ENCODE measurements around the gene STK11IP. TPM values are rescaled to one million over a fixed set of nuclear protein-coding genes. Genes with fewer than 3 reads are reported as not detected.

Gene STK11IP
- total and polyA plus RNA-seq, 2 donors = 27.8 to 68.7 TPM

DNA sequence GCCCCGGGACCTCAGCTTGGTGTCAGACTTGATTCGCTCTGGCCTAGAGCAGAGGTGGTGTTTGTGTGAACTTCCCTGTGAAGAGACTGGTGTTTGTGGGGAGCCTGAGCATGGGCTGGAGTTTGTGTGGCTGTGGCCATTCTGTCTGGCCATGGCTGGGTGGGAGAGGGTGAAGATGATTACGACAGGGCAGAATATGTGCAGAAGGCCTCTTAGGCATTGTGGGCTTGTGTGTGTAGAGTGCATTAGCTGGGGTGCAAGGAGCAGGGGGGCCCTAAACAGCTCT, 36.8 kb upstream of the STK11IP start:
- DNase-seq (ENCODE audit: low read depth in 6 of 9, low spot score in 9 of 9) = no peak
- Histone ChIP-seq H3K9me3 (ENCODE audit: control insufficient read depth in 2 of 2, insufficient read depth in 1 of 2, low read length in 1 of 2) (no peaks in the 10 kb centered on the region), H3K36me3 (ENCODE audit: control insufficient read depth in 2 of 2, insufficient read depth in 2 of 2, low read length in 1 of 2) (no peaks in the 10 kb centered on the region), H3K4me3 (ENCODE audit: low read length in 2 of 2) (no peak overlapping the region), H3K4me1 (ENCODE audit: control insufficient read depth in 2 of 2, insufficient read depth in 2 of 2, low read length in 2 of 2) (no peaks in the 10 kb centered on the region), H3K27ac (ENCODE audit: low read depth in 1 of 2, low read length in 1 of 2) (no peak overlapping the region), H3K27me3 (ENCODE audit: control insufficient read depth in 2 of 2, insufficient read depth in 1 of 2, low read length in 1 of 2) (peaks cover 2 to 37% of the 10 kb centered on the region in 2 donors)
- 90% methylated on average over 3 of the region's 3 CpGs for WGBS

DNA sequence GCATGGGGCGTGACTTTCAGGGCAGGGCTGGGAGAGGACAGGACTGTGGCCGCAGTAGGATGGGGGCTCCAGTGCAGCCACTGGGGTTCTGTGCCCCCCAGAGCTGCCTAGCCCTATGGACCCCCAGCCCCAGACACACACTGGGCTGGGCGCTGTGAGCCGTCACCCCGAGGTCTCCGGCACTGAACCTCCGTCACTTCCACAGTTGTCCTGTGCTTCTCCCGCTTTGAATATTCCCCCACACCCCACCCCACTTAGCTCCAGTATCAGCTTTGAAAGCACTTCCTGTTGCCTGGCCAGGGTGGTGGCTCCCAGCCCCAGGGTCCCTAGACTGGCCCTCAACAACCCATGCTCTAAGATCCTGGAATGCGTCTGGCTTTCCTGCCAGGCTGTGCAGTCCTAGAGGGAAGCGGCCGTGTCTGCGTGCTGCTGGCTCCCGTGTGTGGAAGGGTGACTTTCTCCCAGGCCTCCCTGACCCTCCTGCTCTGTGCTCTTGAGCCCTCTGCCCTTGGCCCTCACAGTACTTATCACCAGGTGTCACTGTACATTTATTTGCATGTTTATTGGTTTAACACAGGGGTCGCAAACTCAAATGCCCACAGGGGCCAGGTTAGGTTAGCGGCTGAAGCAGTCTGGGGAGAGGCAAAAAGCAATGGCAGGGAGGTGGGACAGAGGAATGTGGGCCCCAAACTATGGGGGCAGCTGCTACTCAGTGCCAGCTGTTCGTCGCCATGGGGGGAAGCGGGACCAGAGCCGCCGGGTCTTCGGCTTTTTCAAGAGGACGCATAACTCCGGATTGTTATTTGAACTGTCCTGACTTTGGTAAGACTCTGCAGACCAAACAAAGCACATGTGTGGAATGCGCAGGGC, 36.2 kb upstream of the STK11IP start:
- WGBS = 95% methylated on average over 24 of the region's 24 CpGs
- Histone ChIP-seq H3K4me3 (ENCODE audit: low read length in 2 of 2) (no peak overlapping the region), H3K27ac (ENCODE audit: low read depth in 1 of 2, low read length in 1 of 2) (no peak overlapping the region), H3K27me3 (ENCODE audit: control insufficient read depth in 2 of 2, insufficient read depth in 1 of 2, low read length in 1 of 2) (peaks cover 3 to 34% of the 10 kb centered on the region in 2 donors), H3K36me3 (ENCODE audit: control insufficient read depth in 2 of 2, insufficient read depth in 2 of 2, low read length in 1 of 2) (no peaks in the 10 kb centered on the region), H3K9me3 (ENCODE audit: control insufficient read depth in 2 of 2, insufficient read depth in 1 of 2, low read length in 1 of 2) (no peaks in the 10 kb centered on the region), H3K4me1 (ENCODE audit: control insufficient read depth in 2 of 2, insufficient read depth in 2 of 2, low read length in 2 of 2) (no peaks in the 10 kb centered on the region)
- DNase-seq (ENCODE audit: low read depth in 6 of 9, low spot score in 9 of 9) = no peak

DNA sequence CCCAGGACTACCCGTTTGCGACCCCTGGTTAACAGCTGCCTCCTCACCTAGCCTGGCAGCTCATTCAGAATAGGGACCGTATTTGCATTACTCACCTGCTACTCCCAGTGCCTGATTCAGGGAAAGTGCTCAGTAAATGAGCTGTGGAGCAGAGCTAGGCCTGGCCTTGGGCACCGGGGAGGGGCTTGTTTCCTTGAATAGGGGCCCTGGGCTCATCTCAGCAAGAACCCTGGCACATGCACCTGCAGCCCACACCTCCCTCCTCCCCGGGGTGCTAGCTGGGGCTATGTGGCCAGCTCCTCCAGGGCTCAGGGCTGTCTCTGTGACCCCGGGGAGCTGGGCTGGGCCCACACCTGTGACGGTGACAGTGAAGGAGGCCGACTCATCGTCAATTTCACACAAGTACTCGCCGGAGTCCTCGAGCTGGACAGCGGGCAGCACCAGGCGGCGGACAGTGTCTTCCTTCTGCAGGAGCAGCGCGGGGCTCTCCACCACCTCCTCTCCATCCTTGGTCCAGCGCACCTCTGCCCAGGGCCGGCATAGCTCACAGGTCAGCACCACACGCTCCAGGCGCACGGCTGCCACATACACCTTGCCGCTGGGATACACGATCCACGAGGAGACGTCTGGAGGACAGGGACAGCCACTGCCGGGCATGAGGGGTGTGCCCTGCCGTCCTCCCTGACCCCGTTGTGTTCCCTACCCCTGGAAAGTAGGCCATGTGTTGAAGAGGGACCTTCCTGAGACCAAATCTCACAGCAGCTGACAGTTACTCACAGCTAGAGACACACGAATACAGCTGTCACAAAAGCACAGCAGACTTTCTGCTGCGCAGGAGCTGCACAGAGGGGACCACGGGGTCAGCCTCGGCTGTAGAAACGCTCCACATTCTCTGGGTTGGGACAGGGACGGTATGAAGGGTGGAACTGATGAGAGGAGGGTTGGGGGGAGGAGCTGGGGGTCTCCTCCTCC, 35.3 kb upstream of the STK11IP start:
- no peak overlapping the region for H3K27ac ChIP-seq (ENCODE audit: low read depth in 1 of 2, low read length in 1 of 2)
- no peak for DNase-seq (ENCODE audit: low read depth in 6 of 9, low spot score in 9 of 9)
- no peaks in the 10 kb centered on the region for H3K4me1 ChIP-seq (ENCODE audit: control insufficient read depth in 2 of 2, insufficient read depth in 2 of 2, low read length in 2 of 2)
- no peak overlapping the region for H3K4me3 ChIP-seq (ENCODE audit: low read length in 2 of 2)
- no peaks in the 10 kb centered on the region for H3K9me3 ChIP-seq (ENCODE audit: control insufficient read depth in 2 of 2, insufficient read depth in 1 of 2, low read length in 1 of 2)
- 94% methylated on average over 35 of the region's 35 CpGs for WGBS
- H3K36me3 ChIP-seq (ENCODE audit: control insufficient read depth in 2 of 2, insufficient read depth in 2 of 2, low read length in 1 of 2) = no peaks in the 10 kb centered on the region
- peaks cover 3 to 41% of the 10 kb centered on the region in 2 donors for H3K27me3 ChIP-seq (ENCODE audit: control insufficient read depth in 2 of 2, insufficient read depth in 1 of 2, low read length in 1 of 2)

DNA sequence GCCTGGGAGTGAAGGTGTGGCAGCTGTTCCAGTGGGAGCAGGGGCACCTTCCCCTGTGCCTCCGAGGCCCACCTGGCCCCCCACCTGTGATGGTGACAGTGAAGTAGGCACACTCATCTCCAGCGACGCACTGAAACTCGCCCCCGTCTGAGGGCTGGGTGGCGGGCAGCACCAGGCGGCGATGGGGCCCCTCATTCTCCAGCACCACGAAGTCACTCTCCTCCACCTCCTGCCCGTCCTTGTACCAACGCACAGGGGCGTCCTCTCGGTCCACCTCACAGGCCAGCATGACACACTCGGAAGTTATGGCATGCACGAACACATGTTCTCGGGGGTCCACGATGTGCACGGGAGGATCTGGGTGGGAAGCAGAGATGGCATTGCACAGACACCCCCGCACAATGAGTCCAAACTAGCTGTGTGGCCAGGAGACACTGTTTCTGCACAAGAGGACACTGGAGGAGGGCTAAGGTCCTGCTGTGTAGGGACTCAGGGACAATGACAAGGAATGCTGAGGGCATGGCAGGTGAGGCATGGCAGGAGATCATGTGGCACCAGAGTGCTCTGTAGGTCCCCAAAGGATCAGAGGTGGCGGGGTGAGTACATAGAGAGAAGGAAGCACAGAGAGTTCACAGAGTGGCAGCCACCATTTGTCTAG, 34.3 kb upstream of the STK11IP start:
- Histone ChIP-seq H3K4me3 (ENCODE audit: low read length in 2 of 2) (no peak overlapping the region), H3K9me3 (ENCODE audit: control insufficient read depth in 2 of 2, insufficient read depth in 1 of 2, low read length in 1 of 2) (no peaks in the 10 kb centered on the region), H3K27ac (ENCODE audit: low read depth in 1 of 2, low read length in 1 of 2) (no peak overlapping the region), H3K27me3 (ENCODE audit: control insufficient read depth in 2 of 2, insufficient read depth in 1 of 2, low read length in 1 of 2) (peaks cover 7 to 48% of the 10 kb centered on the region in 2 donors), H3K4me1 (ENCODE audit: control insufficient read depth in 2 of 2, insufficient read depth in 2 of 2, low read length in 2 of 2) (no peaks in the 10 kb centered on the region), H3K36me3 (ENCODE audit: control insufficient read depth in 2 of 2, insufficient read depth in 2 of 2, low read length in 1 of 2) (no peaks in the 10 kb centered on the region)
- DNase-seq (ENCODE audit: low read depth in 6 of 9, low spot score in 9 of 9) = no peak
- WGBS = 96% methylated on average over 20 of the region's 20 CpGs

DNA sequence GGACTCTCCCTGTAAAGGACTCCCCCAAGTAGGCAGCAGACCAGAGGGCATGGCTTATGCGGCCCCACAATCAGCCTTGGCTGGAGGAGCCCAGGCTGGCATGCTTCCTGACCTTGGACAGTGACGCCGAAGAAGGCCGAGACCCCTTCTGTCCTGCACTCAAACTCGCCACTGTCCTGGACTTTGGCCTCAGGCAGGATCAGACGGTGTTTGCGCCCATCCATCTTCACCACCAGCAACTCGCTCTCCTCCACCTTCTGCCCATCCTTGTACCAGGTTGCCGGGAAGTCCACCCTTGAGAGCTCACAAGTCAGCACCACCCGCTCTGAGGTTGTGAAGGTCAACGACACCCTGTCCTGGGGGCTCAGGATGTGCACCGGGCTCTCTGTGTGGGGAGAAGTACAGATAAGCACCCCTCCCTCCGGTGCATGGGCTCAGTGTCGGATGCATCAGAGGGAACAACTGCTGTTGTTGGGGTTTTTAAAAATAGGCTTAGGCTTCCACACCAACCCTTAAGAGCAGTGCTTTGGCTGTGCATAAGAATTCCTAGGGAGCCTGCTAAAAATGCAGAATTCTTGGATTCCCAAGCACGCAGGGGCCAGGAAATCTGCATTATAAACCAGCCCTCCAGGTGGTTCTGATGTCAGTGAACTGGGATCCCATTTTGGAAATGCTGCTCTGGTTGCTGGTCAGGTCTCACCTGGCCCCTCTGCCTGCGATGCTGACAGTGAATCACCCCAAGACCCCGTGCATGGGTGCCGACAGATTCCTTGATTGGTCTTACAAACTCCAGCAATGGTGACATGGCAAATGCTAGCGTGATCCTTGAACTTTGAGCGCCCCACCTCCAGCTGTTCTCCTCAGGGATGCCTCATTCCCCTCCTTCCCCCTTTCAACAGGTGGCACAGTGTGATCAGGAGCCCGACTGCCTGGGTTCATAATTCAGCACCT, 32.3 kb upstream of the STK11IP start:
- no peaks in the 10 kb centered on the region for H3K4me1 ChIP-seq (ENCODE audit: control insufficient read depth in 2 of 2, insufficient read depth in 2 of 2, low read length in 2 of 2)
- DNase-seq (ENCODE audit: low read depth in 6 of 9, low spot score in 9 of 9) = no peak
- 96% methylated on average over 21 of the region's 21 CpGs for WGBS
- H3K4me3 ChIP-seq (ENCODE audit: low read length in 2 of 2) = no peak overlapping the region
- peaks cover 22 to 66% of the 10 kb centered on the region in 2 donors for H3K27me3 ChIP-seq (ENCODE audit: control insufficient read depth in 2 of 2, insufficient read depth in 1 of 2, low read length in 1 of 2)
- no peak overlapping the region for H3K27ac ChIP-seq (ENCODE audit: low read depth in 1 of 2, low read length in 1 of 2)
- peaks cover 0 to 4% of the 10 kb centered on the region in 2 donors for H3K9me3 ChIP-seq (ENCODE audit: control insufficient read depth in 2 of 2, insufficient read depth in 1 of 2, low read length in 1 of 2)
- no peaks in the 10 kb centered on the region for H3K36me3 ChIP-seq (ENCODE audit: control insufficient read depth in 2 of 2, insufficient read depth in 2 of 2, low read length in 1 of 2)

DNA sequence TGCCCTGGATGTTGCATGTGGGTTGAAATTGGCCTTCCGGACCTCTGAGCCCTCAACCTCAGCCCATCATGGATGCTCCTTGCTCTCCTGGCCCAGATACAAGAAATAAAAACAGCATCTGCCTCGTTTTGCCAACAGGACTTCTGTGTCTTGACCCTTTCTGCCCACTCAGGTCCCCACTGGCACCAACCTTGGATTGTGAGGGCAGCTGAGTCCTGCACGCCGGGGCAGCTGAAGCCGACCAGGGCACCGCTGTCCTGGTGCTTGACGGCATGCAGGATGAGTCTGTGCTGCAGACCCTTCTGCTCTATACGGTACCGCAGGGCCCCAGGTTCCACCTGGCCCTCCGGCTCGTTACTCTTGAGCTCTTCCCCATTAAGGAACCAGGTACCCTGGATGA, 31.0 kb upstream of the STK11IP start:
- H3K27ac ChIP-seq (ENCODE audit: low read depth in 1 of 2, low read length in 1 of 2) = no peak overlapping the region
- DNase-seq (ENCODE audit: low read depth in 6 of 9, low spot score in 9 of 9) = no peak
- H3K27me3 ChIP-seq (ENCODE audit: control insufficient read depth in 2 of 2, insufficient read depth in 1 of 2, low read length in 1 of 2) = peaks cover 34 to 76% of the 10 kb centered on the region in 2 donors
- no peak overlapping the region for H3K4me3 ChIP-seq (ENCODE audit: low read length in 2 of 2)
- peaks cover 0 to 4% of the 10 kb centered on the region in 2 donors for H3K4me1 ChIP-seq (ENCODE audit: control insufficient read depth in 2 of 2, insufficient read depth in 2 of 2, low read length in 2 of 2)
- no peaks in the 10 kb centered on the region for H3K36me3 ChIP-seq (ENCODE audit: control insufficient read depth in 2 of 2, insufficient read depth in 2 of 2, low read length in 1 of 2)
- 92% methylated on average over 11 of the region's 11 CpGs for WGBS
- peaks cover 0 to 4% of the 10 kb centered on the region in 2 donors for H3K9me3 ChIP-seq (ENCODE audit: control insufficient read depth in 2 of 2, insufficient read depth in 1 of 2, low read length in 1 of 2)

DNA sequence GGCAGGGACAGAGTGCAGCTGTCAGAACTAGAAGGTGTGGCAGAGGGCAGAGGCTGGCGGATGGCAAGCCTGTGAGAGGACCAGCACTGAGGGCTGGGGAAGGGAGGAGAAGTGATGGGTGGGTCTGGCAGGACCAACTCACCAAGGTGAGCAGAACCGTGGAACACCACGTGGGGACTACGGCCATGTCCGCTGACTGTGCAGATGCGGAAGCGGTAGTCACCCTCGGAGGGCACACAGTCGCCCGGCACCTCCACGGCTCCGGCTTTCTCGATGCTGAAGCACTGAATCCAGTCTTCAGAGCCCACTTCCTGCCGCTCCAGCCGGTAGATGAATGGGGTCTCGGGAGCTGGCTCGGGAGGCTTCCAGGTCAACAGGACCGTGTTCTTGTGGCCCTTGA, 30.5 kb upstream of the STK11IP start:
- 97% methylated on average over 18 of the region's 18 CpGs for WGBS
- Histone ChIP-seq H3K36me3 (ENCODE audit: control insufficient read depth in 2 of 2, insufficient read depth in 2 of 2, low read length in 1 of 2) (no peaks in the 10 kb centered on the region), H3K27me3 (ENCODE audit: control insufficient read depth in 2 of 2, insufficient read depth in 1 of 2, low read length in 1 of 2) (peaks cover 38 to 78% of the 10 kb centered on the region in 2 donors), H3K9me3 (ENCODE audit: control insufficient read depth in 2 of 2, insufficient read depth in 1 of 2, low read length in 1 of 2) (peaks cover 0 to 4% of the 10 kb centered on the region in 2 donors), H3K4me3 (ENCODE audit: low read length in 2 of 2) (no peak overlapping the region), H3K4me1 (ENCODE audit: control insufficient read depth in 2 of 2, insufficient read depth in 2 of 2, low read length in 2 of 2) (peaks cover 0 to 6% of the 10 kb centered on the region in 2 donors), H3K27ac (ENCODE audit: low read depth in 1 of 2, low read length in 1 of 2) (no peak overlapping the region)
- DNase-seq (ENCODE audit: low read depth in 6 of 9, low spot score in 9 of 9) = no peak

DNA sequence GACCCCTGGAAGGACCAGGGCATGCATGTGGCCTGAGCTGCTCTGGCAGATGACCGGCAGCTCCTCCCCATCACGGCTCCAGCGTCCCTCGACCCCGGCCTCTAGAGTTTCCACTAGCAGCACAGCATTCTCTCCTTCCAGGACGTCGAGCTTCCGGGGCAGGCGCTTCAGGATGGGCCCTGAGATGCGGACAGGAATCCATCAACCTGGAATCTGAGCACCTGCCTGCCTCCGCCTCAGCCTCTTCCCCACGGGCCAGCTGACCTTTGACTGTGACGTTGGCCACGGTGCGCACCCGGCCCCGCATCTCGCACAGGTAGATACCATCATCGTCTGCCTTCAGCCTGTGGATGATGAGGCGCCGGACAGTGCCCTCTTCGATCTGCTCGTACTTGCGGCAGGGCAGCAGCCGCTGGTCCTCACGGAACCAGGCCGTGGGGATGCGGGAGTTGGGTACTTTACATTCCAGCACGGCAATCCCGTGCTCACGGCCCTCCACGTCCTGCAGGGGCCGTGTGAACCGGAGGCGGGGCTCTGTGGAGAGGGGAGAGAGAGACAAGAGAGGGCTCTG, 29.8 kb upstream of the STK11IP start:
- no peak for DNase-seq (ENCODE audit: low read depth in 6 of 9, low spot score in 9 of 9)
- Histone ChIP-seq H3K4me1 (ENCODE audit: control insufficient read depth in 2 of 2, insufficient read depth in 2 of 2, low read length in 2 of 2) (peaks cover 0 to 6% of the 10 kb centered on the region in 2 donors), H3K27ac (ENCODE audit: low read depth in 1 of 2, low read length in 1 of 2) (no peak overlapping the region), H3K4me3 (ENCODE audit: low read length in 2 of 2) (no peak overlapping the region), H3K36me3 (ENCODE audit: control insufficient read depth in 2 of 2, insufficient read depth in 2 of 2, low read length in 1 of 2) (no peaks in the 10 kb centered on the region), H3K9me3 (ENCODE audit: control insufficient read depth in 2 of 2, insufficient read depth in 1 of 2, low read length in 1 of 2) (peaks cover 0 to 4% of the 10 kb centered on the region in 2 donors), H3K27me3 (ENCODE audit: control insufficient read depth in 2 of 2, insufficient read depth in 1 of 2, low read length in 1 of 2) (peaks cover 45 to 81% of the 10 kb centered on the region in 2 donors)
- WGBS = 96% methylated on average over 35 of the region's 35 CpGs

All from thymus (tissue), 11 donors.